PC-9 (cell line): ENCODE results near the gene SERPINB13. TPM values are rescaled to one million over a fixed set of nuclear protein-coding genes. Genes with fewer than 3 reads are reported as not detected.

ENCODE experiments used
- BruUV-seq: library from RNA; stranded (reverse); fragments of 400-500 nt; replicated peaks from 2 replicates; lab custom pipeline; 2021; lab: Mats Ljungman, UMichigan
- CTCF ChIA-PET: fragments of 300-600 bp; sonication (Branson Sonifier 250); formaldehyde crosslinking; loops from one replicate; lab custom pipeline; 2022; ENCODE audit warnings: antibody characterized with exemption; lab: Charles Lee
- POLR2A ChIA-PET: fragments of 300-600 bp; sonication (Branson Sonifier 250); formaldehyde crosslinking; loops from one replicate; lab custom pipeline; 2022; ENCODE audit warnings: antibody characterized with exemption; ENCODE audit not compliant: unreplicated experiment; lab: Charles Lee
- DNase-seq, 2 experiments: peaks; one replicate each; pipeline versions ENCODE4 v3.0.0 to v3.0.0-alpha.2; 2015 to 2022; ENCODE audit warnings: mixed read lengths in 1 of 2
- H2AFZ ChIP-seq: fragments of 200-600 bp; sonication (generic); 2 replicates; pipeline ENCODE4 v1.8.1; 2017; ENCODE audit warnings: antibody characterized with exemption
- H3F3A ChIP-seq: fragments of 200-600 bp; sonication (generic); 2 replicates; pipeline ENCODE4 v1.8.1; 2017; ENCODE audit warnings: antibody characterized with exemption, mild to moderate bottlenecking, low read depth; ENCODE audit not compliant: insufficient read depth
- H3K27ac ChIP-seq: fragments of 200-600 bp; sonication (generic); 2 replicates; pipeline ENCODE4 v1.6.1; 2016; ENCODE audit warnings: mixed run types
- H3K27me3 ChIP-seq: fragments of 200-600 bp; sonication (generic); 2 replicates; pipeline ENCODE4 v1.6.1; 2016; ENCODE audit warnings: low read depth, mixed run types; ENCODE audit not compliant: insufficient read depth
- H3K36me3 ChIP-seq: fragments of 200-600 bp; sonication (generic); 2 replicates; pipeline ENCODE4 v1.6.1; 2016; ENCODE audit warnings: low read depth, mixed run types
- H3K4me1 ChIP-seq: fragments of 200-600 bp; sonication (generic); replicated peaks from 2 replicates; pipeline ENCODE4 v1.6.1; 2016; ENCODE audit warnings: mixed run types; ENCODE audit not compliant: insufficient read depth
- H3K4me2 ChIP-seq: fragments of 200-600 bp; sonication (generic); 2 replicates; pipeline ENCODE4 v1.6.1; 2017; ENCODE audit warnings: mixed run types
- H3K4me3 ChIP-seq: fragments of 200-600 bp; sonication (generic); 2 replicates; pipeline ENCODE4 v1.6.1; 2016; ENCODE audit warnings: mixed run types
- H3K79me2 ChIP-seq: fragments of 200-600 bp; sonication (generic); 2 replicates; pipeline ENCODE4 v1.6.1; 2017; ENCODE audit warnings: low read depth, mixed run types
- H3K9me2 ChIP-seq: fragments of 200-600 bp; sonication (generic); 2 replicates; pipeline ENCODE4 v1.8.1; 2017; ENCODE audit warnings: mild to moderate bottlenecking; ENCODE audit not compliant: insufficient read depth
- H3K9me3 ChIP-seq: fragments of 200-600 bp; sonication (generic); 2 replicates; pipeline ENCODE4 v1.8.1; 2016; ENCODE audit warnings: low read depth; ENCODE audit not compliant: insufficient read depth
- H4K20me1 ChIP-seq: fragments of 200-600 bp; sonication (generic); 2 replicates; pipeline ENCODE4 v1.8.1; 2017; ENCODE audit not compliant: insufficient read depth
- EZH2 ChIP-seq: fragments of 200-600 bp; sonication (generic); IDR thresholded peaks from 2 replicates; pipeline ENCODE4 v1.8.0; 2017; ENCODE audit warnings: antibody characterized with exemption, low read depth
- intact Hi-C: fragments of 100-400 bp; cut with micrococcal nuclease; formaldehyde crosslinking; loops from one replicate; pipeline ENCODE4 v1.10.0; 2022; ENCODE audit not compliant: unreplicated experiment
- total RNA-seq: library from RNA; stranded (reverse); gene quantifications from 2 replicates; pipeline ENCODE4 v1.2.3, GENCODE V29; 2021
- TF ChIP-seq, protein P1 (sequence below): fragments of 200-600 bp; sonication (generic); conservative IDR thresholded peaks from 2 replicates; pipeline ENCODE4 v1.6.1; 2017; ENCODE audit warnings: mixed run types, antibody characterized with exemption, mild to moderate bottlenecking, moderate library complexity

The SERPINB13 gene
- total RNA-seq, 1 experiment from 2014 or later, result not detected

DNA sequence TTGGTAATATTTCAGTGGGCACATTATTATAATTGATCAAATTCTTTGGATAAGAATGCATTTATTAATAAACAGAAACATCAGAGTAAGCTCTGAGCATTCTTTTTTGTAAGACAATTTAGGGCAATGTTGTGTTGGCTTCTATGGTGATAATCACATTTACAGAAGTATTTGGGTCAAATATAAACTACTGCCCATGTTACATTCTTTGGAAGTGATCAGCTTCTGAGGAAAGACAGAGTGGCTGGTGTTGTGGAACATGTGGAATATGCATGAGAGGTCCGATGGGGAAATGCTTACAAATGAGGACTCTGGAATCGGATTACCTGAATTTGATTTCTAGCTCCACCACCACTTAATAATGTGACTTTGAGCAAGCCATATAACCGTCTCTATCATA, 19.4 kb downstream of the SERPINB13 start:
- Histone ChIP-seq H3K4me1 (peaks cover 27% of the 10 kb centered on the region), H3K79me2 (no peaks in the 10 kb centered on the region), H4K20me1 (no peaks in the 10 kb centered on the region), H3K27me3 (no peaks in the 10 kb centered on the region), H3K36me3 (no peaks in the 10 kb centered on the region), H2AFZ (no peak overlapping the region), H3K4me3 (no peak overlapping the region), H3K4me2 (no peak overlapping the region), H3F3A (peaks cover 20% of the 10 kb centered on the region), H3K9me3 (peaks cover 4% of the 10 kb centered on the region; the same call in 1 of the 2 replicates), H3K9me2 (no peaks in the 10 kb centered on the region), H3K27ac (no peak overlapping the region)
- no peak for TF ChIP-seq EZH2
- TF ChIP-seq, protein P1, sequence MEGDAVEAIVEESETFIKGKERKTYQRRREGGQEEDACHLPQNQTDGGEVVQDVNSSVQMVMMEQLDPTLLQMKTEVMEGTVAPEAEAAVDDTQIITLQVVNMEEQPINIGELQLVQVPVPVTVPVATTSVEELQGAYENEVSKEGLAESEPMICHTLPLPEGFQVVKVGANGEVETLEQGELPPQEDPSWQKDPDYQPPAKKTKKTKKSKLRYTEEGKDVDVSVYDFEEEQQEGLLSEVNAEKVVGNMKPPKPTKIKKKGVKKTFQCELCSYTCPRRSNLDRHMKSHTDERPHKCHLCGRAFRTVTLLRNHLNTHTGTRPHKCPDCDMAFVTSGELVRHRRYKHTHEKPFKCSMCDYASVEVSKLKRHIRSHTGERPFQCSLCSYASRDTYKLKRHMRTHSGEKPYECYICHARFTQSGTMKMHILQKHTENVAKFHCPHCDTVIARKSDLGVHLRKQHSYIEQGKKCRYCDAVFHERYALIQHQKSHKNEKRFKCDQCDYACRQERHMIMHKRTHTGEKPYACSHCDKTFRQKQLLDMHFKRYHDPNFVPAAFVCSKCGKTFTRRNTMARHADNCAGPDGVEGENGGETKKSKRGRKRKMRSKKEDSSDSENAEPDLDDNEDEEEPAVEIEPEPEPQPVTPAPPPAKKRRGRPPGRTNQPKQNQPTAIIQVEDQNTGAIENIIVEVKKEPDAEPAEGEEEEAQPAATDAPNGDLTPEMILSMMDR, result no peak
- no peak for DNase-seq
- ChIA-PET CTCF (no interaction called here), POLR2A (no interaction called here)
- no TSS peak for BruUV-seq
- intact Hi-C loops, result no loop called here

DNA sequence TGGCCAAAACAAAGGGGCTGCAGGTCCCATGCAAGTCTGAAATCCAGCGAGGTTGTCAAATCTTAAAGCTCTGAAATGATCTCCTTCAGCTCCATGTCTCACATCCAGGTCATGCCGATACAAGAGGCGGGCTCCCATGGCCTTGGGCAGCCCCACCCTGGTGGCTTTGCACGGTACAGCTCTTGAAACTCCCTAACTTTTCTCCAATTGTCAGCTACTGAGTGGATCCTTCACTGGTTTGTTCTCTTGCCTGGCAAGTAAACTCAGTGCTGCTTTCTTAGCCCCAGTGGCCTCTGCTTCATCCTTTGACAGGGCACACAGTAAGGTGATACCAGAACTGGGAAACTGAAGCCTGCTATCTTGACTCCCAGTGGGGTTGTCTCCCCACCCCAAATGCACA, 26.3 kb downstream of the SERPINB13 start:
- POLR2A ChIA-PET, result no interaction called here
- Histone ChIP-seq H3K4me2 (no peak overlapping the region), H3K4me1 (no peaks in the 10 kb centered on the region), H3K9me2 (no peaks in the 10 kb centered on the region), H3K9me3 (no peaks in the 10 kb centered on the region; the same call in 1 of the 2 replicates), H4K20me1 (no peaks in the 10 kb centered on the region), H3K27me3 (no peaks in the 10 kb centered on the region), H3F3A (no peaks in the 10 kb centered on the region), H2AFZ (no peak overlapping the region), H3K36me3 (no peaks in the 10 kb centered on the region), H3K79me2 (no peaks in the 10 kb centered on the region), H3K4me3 (no peak overlapping the region), H3K27ac (no peak overlapping the region)
- CTCF ChIA-PET, result no interaction called here
- intact Hi-C loops, result no loop called here
- TF ChIP-seq EZH2, result no peak
- no peak for DNase-seq
- BruUV-seq, result no TSS peak

DNA sequence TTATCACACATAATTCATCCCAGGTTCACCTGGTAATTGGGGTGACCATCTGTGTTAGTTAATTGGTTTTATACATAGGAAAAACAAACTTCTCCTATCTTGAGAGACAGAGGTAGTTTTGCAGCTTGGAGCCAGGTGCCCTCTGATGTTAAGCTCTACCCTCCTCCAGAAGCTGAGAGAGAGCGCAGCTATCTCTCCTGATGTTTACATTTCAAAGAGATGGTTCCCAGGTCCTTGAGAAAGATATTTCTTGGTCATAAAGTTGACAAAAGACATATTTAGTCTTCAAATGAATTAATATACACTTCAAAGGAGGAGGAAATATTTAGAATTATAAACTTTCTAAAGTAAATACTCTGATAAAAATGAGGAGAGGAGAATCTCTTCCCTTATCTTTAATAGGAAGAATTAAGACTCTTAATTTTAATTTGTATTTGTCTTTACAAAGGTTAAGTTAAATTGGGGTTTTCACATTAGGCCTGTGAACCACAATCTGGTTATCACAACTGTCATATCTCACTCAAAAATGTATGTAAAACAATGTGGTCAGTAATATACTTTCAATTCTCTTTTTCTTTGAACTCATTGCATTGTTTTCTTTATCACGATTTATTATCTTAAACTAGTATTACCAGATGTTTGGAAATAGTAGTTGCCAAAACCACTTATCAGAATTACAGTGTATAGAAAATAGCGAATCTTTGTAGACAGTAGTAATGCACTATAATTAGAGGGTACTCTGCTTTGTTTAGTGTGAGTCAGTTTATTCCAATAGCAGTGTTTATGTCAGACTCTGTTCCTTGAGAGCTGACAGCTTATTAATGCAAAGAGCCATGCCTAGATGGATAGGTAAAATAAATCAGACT, 30.1 kb downstream of the SERPINB13 start:
- no TSS peak for BruUV-seq
- no peaks in the 10 kb centered on the region for H3F3A ChIP-seq
- no peaks in the 10 kb centered on the region for H3K4me1 ChIP-seq
- 0 out of 2 replicates have a peak, but pooled peaks cover 7% of the 10 kb centered on the region for H3K9me3 ChIP-seq
- no peak overlapping the region for H2AFZ ChIP-seq
- ChIA-PET CTCF (no interaction called here), POLR2A (no interaction called here)
- no peaks in the 10 kb centered on the region for H3K27me3 ChIP-seq
- H4K20me1 ChIP-seq, result no peaks in the 10 kb centered on the region
- H3K4me2 ChIP-seq, result no peak overlapping the region
- no peaks in the 10 kb centered on the region for H3K36me3 ChIP-seq
- intact Hi-C loops, result no loop called here
- no peak overlapping the region for H3K4me3 ChIP-seq
- no peaks in the 10 kb centered on the region for H3K9me2 ChIP-seq
- H3K27ac ChIP-seq, result no peak overlapping the region
- DNase-seq, result no peak
- no peaks in the 10 kb centered on the region for H3K79me2 ChIP-seq
- TF ChIP-seq, protein P1, result no peak
- TF ChIP-seq EZH2, result no peak
